Smooth muscle cell of the brain vasculature (primary cell): ENCODE measurements around the gene PCDHB2.
"Not testable (repeated sequence)": the region's sequence is repeated elsewhere in the genome, so short reads cannot be mapped to it uniquely, and the experiment has no call there.

Experiments
- DNase-seq: peaks from one replicate; pipeline ENCODE4 v3.0.0-alpha.2; 2012; ENCODE audit warnings: low read depth, low spot score

PCDHB2 gene

DNA sequence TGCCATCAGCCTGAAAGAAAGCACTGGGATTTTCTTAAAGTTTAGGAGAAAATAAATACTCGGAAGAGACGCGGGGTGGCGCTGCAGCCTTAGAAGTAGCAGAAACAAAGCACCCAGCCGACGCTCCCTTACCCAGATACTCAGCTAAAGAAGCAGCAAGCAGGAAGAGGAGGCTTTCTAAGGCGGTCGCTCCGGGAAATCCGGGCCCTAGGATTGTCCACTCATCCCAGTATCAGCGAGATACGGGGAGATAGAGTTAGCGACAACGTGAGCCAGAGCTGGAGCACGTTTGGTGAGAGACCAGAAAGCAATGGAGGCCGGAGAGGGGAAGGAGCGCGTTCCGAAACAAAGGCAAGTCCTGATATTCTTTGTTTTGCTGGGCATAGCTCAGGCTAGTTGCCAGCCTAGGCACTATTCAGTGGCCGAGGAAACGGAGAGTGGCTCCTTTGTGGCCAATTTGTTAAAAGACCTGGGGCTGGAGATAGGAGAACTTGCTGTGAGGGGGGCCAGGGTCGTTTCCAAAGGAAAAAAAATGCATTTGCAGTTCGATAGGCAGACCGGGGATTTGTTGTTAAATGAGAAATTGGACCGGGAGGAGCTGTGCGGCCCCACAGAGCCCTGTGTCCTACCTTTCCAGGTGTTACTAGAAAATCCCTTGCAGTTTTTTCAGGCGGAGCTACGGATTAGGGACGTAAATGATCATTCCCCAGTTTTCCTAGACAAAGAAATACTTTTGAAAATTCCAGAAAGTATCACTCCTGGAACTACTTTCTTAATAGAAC lies at the start of gene PCDHB2:
Gene PCDHB2, plus strand, starts transcription at position 135 of the 782 bp plus-strand sequence. Its CDS starts 176 bp downstream, at position 311.
- DNase-seq, result no peak

GRCh38 chr5:141050622-141051520 lies 43.5 kb upstream of the PCDHB2 start, which contains the start of gene PCDHB1:
Gene PCDHB1 (plus strand): TSS chr5:141051374. CDS start chr5:141051471, 97 bp downstream.
- no peak for DNase-seq

GRCh38 chr5:141051521-141051866 lies 42.9 kb upstream of the PCDHB2 start:
- DNase-seq, result no peak

DNA sequence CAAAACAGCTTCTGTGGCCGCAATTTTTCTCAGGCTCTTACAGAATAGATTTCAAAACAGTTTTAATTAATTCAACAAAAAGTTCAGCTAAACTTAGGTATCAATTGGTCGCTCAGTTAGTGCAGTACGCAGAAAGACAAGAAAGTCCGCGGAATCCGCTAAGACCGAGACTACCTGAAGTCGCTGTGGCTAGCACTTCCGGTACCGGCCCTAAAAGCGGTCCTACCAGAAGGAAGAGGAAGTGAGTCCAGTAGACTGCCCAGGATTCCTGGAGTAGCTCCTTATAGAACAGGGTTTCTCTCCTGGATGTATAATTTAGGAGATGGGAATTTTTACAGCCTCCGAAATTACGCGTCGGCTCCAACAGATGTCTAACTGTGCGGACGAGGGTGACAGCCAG lies 16.6 kb upstream of the PCDHB2 start:
- no peak for DNase-seq

DNA sequence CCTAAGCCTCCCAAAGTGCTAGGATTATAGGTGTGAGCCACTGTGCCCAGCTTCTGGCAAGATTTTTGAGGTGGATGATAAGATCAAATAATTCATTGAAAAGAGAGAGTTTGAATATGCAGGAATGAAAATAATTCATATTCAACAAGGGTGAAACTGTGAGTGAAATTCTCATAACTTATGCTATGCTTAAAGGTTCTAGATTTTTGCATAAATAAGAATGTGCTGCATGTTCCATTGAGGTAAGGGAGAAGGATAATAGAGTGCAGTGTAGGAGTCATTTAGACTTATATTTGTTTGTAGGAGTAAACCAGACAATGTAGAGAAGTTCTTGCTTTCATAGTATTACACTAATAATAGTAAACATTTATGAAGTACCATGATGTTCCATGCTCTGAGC lies 12.2 kb upstream of the PCDHB2 start:
- no peak for DNase-seq

DNA sequence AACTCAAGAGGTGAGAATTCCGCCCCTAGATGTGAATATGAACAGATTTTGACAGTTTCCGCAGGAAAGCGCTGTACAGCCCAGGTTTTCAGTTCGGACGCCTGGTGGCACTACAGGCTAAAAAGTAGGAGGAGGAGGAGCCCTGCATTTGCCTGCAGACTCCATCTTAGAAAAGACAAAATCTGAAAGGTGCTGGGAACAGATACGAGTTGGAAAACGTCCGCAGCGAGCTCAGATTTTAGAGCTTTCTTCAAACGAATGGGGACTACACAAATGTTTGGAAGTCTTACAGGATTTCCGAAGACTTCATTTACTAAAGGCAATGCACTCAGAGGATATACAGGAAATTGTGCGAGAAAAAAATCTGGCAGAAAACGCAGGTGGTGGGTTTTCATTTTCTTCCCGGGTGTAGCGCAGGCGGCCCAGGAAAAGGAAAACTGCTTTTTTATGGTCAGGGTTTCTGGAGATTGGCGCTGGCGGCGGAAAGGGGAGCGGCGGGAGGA lies 9.9 kb upstream of the PCDHB2 start:
- DNase-seq, result no peak

- no peak for DNase-seq
Observed at GRCh38 chr5:141095263-141095641, 837 bp downstream of the PCDHB2 start.

GRCh38 chr5:141096181-141096580 lies 1.8 kb downstream of the PCDHB2 start:
- DNase-seq, result not testable (repeated sequence)

- DNase-seq, result not testable (repeated sequence)
Observed at GRCh38 chr5:141096586-141096985, 2.2 kb downstream of the PCDHB2 start.

GRCh38 chr5:141100243-141100805 lies 5.9 kb downstream of the PCDHB2 start, which contains the start of gene PCDHB3:
Gene PCDHB3 (plus strand): TSS chr5:141100473. CDS start chr5:141100650, 177 bp downstream.
- no peak for DNase-seq

- DNase-seq, result no peak
Observed at GRCh38 chr5:141101059-141101458, 6.6 kb downstream of the PCDHB2 start.

GRCh38 chr5:141102070-141102469 lies 7.7 kb downstream of the PCDHB2 start:
- DNase-seq, result not testable (repeated sequence)

DNA sequence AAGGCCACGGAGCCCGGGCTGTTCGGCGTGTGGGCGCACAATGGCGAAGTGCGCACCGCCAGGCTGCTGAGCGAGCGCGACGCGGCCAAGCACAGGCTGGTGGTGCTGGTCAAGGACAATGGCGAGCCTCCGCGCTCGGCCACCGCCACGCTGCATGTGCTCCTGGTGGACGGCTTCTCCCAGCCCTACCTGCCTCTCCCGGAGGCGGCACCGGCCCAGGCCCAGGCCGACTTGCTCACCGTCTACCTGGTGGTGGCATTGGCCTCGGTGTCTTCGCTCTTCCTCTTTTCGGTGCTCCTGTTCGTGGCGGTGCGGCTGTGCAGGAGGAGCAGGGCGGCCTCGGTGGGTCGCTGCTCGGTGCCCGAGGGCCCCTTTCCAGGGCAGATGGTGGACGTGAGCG lies 8.1 kb downstream of the PCDHB2 start:
- DNase-seq, result not testable (repeated sequence)

- DNase-seq, result no peak
Observed at GRCh38 chr5:141105350-141105749, 10.9 kb downstream of the PCDHB2 start.

DNA sequence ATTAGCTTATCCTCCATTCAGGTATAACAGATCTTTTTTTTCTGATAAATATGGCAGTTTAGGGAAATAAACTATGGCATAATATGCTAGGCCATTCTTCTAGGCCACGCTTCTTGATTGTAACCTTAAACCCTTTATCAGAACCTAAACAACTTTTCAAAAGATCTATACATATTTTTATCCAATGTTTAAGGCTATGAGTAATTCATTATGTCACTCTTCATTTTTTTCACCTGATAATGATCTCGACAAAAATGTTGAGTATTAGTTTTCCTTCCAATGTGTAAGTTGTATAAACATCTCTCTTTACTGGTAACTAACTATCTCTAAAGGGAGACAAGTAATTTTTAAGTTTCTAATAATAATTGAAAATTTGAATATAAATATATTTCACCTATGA lies 24.8 kb downstream of the PCDHB2 start:
- no peak for DNase-seq

DNA sequence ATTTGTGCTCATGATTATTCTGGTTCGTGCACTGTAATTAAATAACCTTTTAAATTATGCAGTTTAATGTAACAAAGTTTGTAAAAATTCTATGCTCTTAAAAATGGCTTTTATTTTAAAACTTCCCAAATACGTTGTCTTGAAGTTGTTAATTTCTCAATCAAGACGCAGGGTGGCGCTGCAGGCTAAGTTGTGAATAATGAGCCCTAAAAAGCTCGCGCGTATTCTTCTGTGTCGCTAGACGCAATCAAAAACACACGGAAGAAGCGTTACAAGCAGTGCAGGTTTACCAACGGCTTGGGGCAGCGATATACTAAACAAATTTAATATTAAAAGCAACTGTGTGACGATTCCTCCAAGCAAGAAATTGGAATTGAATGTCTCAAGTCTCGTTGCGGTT lies 27.1 kb downstream of the PCDHB2 start, which contains the start of gene PCDHB4:
Gene PCDHB4, plus strand, starts transcription at position 256 of the 400 bp plus-strand sequence. CDS start 181 bp downstream, outside the sequence.
- no peak for DNase-seq

GRCh38 chr5:141121985-141122384 lies 27.6 kb downstream of the PCDHB2 start:
- no peak for DNase-seq

DNA sequence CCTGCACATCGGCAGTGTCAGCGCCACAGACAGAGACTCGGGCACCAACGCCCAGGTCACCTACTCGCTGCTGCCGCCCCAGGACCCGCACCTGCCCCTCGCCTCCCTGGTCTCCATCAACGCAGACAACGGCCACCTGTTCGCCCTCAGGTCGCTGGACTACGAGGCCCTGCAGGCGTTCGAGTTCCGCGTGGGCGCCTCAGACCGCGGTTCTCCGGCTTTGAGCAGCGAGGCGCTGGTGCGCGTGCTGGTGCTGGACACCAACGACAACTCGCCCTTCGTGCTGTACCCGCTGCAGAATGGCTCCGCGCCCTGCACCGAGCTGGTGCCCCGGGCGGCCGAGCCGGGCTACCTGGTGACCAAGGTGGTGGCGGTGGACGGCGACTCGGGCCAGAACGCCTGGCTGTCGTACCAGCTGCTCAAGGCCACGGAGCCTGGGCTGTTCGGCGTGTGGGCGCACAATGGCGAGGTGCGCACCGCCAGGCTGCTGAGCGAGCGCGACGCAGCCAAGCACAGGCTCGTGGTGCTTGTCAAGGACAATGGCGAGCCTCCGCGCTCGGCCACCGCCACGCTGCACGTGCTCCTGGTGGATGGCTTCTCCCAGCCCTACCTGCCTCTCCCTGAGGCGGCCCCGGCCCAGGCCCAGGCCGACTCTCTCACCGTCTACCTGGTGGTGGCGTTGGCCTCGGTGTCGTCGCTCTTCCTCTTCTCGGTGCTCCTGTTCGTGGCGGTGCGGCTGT lies 29.2 kb downstream of the PCDHB2 start:
- not testable (repeated sequence) for DNase-seq

DNA sequence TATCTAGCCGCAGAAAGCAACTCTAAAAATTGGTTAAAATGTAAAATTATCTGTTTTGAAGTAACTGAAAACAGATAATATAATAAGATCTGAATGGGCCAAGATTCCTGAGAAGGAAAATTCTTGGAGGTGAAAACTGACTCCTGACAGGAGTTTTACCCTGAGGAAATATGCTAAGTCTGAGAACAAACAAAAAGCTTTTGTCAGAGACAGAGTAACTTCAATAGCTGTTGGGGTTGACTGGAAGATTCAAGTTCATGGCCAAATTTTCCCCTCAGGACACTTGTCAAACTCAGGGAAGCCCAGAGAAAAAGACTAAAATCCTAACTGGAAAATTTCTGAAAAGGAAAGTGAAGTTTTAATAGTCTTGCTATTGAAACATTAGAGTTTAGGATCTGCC lies 32.9 kb downstream of the PCDHB2 start:
- DNase-seq, result no peak

DNA sequence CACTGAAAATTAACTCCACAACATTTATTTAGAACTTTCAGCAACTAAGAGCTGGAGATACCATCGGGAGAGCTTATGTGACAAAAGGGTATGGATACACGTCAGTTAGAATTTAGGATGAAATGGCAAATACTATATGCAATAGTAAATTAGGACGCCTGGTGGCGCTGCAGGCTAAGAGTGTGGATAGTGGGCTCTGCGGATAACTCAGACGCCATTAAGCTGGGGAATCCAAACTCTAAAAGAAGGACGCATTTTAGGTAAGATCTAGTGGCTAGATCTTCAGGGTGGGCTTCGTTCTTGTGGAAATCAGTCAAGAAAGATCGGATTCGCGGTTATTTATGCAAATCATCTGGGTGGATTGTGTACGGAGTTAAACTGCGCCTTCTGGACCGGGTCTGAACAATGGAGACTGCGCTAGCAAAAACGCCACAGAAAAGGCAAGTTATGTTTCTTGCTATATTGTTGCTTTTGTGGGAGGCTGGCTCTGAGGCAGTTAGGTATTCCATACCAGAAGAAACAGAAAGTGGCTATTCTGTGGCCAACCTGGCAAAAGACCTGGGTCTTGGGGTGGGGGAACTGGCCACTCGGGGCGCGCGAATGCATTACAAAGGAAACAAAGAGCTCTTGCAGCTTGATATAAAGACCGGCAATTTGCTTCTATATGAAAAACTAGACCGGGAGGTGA lies 40.8 kb downstream of the PCDHB2 start, which contains the start of gene PCDHB5:
Gene PCDHB5, plus strand, starts transcription at position 177 of the 688 bp plus-strand sequence. Its CDS starts 229 bp downstream, at position 406.
- no peak for DNase-seq
